GM19240 (cell line): Measurements from ENCODE around the gene POU2F1.

Experiments used
- DNase-seq: peaks from one replicate; pipeline ENCODE4 v3.0.0; 2011; ENCODE audit warnings: low spot score; ENCODE audit not compliant: insufficient read length

The POU2F1 gene

GRCh38 chr1:167439301-167439988 lies 218.8 kb downstream of the POU2F1 start:
- no peak for DNase-seq

DNA sequence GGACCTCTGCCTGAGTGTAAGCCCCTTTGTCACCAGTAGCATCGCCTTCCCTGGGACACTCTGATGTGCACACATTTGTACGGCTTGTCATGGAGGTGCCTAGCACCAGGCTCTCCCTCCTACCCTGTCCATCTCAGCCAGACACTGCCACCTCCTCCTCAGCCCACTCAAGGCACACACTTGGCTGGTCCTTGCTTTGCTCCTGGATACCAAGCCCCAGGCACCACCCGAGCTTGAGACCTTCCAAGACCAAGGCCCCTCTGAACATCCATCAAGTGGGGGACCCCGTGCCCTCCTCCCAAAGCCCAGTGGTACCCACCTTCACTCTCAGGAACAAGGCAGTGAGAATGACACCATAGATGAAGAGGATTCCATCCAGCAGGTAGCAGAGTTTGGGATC lies 219.7 kb downstream of the POU2F1 start:
- no peak for DNase-seq

GRCh38 chr1:167440776-167441175 lies 220.1 kb downstream of the POU2F1 start:
- no peak for DNase-seq

DNA sequence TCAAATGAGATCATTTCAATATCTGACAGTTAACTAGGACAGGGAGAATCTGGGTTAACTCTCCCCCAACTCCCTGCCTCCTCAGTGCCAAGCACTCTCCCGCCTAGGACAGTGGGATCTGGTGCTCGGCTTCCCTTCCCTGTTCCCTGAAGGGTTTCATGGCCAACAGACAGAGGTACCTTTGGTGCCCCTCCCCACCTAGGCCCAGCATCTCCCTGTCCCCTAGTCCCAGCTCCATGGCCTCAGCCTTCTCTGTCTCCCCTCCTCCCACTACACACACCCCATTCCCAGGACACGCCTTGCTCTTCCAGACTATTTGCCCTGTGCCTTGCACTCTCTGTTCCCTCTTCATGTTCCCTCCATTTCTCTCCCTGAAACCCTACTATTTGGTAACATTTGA lies 220.5 kb downstream of the POU2F1 start:
- DNase-seq = no peak

GRCh38 chr1:167442142-167442848 lies 221.6 kb downstream of the POU2F1 start:
- peak; percentile 91 for DNase-seq

GRCh38 chr1:167442854-167443565 lies 222.3 kb downstream of the POU2F1 start:
- DNase-seq = no peak

DNA sequence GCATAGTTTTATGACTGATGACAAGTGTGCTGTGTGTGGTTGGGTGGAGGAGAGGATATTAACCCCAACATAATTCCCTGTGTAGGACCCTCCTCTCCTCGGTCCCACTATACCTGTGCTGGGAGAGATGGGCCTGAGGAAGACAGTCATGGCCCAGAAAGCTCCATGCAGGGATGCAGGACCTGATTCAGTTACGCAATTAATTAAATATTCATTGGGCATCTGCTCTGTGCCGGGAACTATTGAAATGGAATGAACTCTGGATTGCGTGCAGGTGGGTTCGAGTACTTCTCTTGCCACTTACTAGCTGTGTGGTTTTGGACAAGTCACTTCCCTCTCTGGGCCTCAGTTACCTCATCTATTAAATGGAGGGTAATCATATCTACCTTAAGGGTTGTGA lies 223.1 kb downstream of the POU2F1 start:
- DNase-seq = no peak

DNA sequence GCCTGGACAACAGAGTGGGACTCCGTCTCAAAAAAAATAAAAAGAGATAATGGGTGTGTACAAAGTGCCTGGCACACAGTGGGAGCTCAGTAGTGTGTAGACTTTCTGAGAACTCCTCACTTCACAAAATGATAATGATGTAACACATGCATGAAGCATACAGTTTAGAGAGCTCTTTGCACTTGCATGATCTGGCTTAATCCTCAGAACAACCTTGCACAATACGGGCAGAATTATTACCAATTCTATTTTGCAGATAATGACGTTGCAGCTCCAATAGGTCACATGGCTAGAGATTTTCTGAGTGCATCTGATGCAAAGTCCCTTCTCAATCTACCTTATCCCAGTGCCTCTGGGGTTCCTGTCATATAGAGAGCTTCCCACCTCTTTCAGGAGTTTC lies 226.3 kb downstream of the POU2F1 start:
- no peak for DNase-seq

DNA sequence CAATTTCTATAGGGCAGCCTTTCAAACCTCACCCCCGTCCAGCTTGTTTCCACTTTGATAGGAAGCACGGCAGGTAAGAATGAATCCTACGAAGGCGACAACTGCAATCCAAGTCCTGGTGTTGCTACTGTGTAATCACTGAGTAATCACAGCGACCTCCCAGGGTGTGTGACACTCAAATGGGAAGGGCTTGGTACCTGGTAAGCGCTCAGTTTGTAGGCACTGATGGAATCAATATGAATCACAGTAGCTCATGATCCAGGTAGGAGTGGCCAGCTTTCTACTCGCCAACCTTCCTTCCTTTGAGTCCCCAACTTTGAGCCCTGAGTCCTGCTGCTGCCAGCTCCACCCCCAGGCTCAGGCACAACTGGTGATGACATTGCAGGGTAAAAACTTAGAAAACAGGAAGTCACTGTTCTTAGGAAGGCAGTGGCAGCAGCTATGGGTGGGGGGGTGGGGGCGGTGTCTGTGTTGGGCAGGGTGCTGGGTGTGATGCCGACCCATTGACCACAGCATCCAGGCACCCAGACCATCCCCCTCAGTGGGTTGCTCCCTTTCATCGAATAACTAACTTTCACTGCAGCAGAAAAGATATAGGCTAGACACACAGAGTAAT lies 226.9 kb downstream of the POU2F1 start:
- no peak for DNase-seq

DNA sequence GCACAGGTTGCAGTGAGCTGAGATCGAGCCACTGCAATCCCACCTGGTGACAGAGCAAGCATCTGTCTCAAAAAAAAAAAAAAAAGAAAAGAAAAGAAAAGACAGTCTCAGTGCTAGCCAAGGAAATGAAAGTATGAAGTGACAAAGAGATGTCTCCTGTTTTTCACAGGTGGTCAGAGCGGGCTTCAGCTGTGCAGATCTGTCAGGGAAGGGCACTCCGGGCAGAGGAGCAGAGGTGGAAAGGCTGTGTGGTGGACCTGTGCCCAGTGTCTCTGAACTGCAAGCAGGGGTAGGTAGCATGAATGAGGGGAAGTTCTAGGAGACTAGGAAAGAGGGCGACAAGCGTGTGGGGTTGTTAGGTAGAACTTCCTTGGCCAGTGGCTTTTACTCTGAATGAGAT lies 230.2 kb downstream of the POU2F1 start:
- DNase-seq = no peak

DNA sequence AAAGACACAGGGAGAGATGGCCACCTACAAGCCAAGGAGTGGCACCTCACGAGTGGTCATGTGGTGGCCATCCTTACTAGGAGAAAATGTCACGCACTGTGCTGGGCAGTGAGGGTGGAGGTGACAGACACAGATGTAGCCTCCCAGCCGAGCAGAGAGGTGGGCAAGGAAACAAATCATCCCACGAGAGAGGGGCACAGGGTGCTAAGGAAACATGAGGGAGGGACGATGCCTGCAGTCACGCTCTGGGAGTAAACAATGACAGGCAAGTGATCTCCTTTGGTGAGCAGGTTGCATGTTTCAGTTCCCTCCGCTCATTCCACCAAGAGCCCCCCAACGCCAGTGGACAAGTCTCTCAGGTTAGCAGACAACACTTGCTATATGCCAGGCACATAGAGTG lies 231.8 kb downstream of the POU2F1 start:
- DNase-seq = no peak

DNA sequence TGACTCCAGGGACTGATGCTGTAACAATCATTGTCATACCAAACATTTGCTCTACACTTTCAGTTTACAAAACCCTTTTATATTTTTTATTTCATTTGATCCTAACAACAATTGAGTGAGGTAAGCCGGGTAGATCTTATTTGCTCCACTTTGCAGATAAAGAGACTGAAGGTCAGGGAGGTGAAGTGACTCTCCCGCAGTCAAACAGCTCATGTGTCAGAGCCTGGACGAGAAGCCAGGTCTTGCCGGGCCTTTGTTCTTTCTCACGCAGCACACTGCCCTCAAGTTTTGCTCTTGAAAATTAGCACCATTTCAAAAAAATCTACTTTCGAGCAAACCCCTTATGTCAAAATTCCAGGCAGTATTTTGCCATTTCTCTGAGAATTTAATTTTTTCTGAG lies 232.4 kb downstream of the POU2F1 start:
- DNase-seq = no peak

- no peak for DNase-seq
Observed at GRCh38 chr1:167454304-167454893, 233.7 kb downstream of the POU2F1 start.

DNA sequence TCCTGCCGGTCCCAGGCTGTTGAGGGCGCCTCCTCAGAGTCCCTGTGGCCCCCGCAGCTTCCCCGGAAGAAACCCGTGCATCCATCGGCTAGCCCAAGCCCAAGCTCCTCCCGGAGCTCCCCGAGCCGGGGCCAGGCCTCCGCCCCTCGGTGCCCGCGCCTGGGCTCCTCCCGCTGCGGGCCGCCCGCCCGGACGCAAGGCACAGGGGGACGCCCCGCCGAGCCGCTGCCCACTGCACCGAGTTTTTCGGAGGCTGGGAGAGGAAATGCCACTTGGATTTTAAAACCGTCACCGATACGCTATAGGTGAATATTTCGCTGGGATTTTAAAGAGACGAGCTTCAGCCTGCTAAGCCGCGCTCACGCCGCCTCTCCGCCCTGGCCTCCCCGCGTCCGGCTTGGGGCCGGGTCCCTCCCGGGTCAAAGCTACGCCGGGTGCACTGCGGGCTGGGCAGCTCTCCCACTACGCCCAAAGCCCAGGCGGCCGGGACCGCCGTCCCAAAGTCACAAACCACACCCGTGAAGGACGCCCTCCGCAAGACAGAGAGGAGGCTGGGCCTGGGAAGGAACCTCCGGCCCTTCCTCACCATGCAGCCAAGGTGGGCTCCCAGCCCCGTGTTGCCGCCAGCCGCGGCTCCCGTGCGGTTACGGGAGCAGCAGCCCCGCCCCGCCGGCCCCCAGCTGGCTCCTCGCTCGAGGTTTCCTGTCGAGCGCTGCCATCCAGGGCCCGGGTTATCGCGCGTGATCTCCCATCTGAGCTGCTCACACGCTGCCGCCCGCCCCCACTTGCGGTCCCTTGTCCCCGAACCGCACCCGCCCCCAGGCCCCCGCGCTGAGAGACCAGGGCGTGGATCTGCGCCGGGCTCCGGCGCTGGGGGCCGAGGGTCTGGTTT lies 234.5 kb downstream of the POU2F1 start:
- DNase-seq = no peak

- DNase-seq = no peak
Observed at GRCh38 chr1:167455786-167456446, 235.2 kb downstream of the POU2F1 start.

DNA sequence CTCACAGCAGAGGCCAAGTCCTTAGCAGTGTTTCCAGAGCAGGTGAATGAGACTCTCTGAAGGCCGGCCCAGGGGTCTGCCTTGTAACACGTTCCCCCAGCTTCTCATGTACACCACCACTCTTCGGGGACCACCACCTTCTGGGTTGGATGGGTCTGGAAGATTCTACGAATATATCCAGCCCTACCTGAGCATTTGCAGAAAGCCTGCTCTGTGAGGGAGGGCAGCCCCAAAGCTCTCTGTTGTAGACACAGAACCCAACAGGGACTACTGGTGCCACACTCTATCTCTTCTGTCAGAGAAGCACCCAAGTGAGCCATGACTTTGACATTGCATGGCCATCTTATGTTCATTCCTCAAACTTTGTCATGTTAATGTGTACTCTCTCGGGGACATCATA lies 235.8 kb downstream of the POU2F1 start:
- DNase-seq = no peak

GRCh38 chr1:167456926-167457325 lies 236.2 kb downstream of the POU2F1 start:
- no peak for DNase-seq

- DNase-seq = no peak
Observed at GRCh38 chr1:167457936-167458584, 237.4 kb downstream of the POU2F1 start.

DNA sequence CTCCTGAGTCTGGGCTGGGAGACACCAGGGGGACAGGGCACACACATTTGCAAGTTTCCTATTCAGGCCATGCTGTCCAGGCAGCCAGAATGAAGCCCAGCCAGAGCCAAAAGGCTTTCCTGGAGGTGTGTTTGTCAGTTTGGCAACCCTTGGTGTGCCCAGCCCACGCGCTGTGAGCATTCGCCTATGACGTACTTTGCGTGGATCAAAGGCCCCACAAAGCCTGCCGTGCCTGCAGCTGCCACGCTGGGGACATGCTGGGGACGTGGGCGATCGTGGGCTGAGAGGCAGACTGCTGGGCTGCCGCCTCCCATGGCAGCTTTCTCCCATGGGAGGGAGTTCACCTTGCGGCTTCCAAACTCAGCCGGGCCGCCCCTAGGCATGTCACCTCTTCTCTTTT lies 240.2 kb downstream of the POU2F1 start:
- no peak for DNase-seq

DNA sequence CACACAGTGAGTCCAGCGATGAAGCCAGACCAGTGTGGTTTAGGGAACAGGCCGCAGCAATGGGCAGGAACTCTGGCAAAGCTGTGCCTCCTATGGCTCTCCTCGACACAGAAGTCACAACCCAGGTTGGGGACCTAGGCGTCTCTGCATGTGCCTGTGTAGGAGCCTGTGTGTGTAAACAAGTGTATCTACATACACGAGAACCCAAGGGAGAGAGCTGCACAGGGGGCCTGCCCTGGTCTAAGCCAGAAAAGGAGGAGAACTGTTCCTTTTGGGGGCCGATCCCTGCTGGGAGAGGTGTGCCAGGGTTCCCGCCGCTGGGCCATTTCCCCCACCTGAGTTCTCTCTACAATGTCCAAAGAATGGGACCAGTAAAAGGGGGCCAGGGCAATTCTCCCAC lies 241.7 kb downstream of the POU2F1 start:
- no peak for DNase-seq
